SHP77 treated with DMSO at 0.1 percent for 48 hours (cell line): ENCODE measurements around the gene DHCR24.

Experiments
- DNase-seq: peaks from one replicate; lab custom pipeline; 2025; lab: John Stamatoyannopoulos, UW

DHCR24 gene

DNA sequence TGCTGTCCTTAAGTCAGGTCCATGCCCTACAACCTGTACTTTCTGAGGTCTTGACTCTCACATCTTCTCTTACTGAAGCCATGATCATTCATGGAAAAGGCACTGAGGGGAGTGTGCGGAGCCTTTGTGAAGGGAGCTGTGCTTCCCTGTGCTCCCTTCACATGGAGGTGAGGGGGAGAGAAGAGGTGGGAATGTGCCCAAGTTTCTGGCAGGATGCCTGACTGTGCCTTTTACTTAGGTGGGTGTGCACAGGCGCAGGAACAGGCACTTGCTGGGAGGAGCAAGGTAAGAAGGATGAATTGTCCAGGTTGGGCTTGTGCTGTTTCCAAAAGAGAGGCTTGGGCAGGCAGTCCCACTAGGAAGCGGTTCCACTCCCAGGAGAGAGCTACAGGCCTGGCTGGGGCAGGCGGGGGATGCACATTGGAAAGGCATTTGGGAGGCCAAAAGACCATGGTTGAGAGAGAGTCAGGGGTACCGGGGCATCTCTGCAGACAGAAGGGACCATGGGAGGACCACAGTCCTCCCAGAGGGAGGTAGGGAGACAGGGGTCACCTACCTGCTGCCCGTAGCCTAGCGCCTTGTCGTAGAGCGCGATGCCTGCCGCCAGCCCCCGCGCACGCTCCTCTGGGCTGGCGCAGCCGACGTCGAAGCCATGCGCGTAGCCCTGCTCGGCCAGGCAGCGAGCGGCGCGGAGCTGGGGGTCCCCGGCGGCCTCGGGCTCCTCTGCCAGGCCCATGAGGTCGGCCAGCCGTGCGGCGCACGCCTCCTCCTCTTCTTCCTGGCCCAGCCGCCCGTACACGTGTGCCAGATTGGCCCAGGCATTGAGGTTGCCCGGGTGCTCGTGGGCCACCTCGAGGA lies 86.7 kb downstream of the DHCR24 start:
- no peak for DNase-seq
